ENCODE data around the gene SPINT4.
"Not testable (repeated sequence)": the region's sequence is repeated elsewhere in the genome, so short reads cannot be mapped to it uniquely, and the experiment has no call there.

SPINT4 gene

DNA sequence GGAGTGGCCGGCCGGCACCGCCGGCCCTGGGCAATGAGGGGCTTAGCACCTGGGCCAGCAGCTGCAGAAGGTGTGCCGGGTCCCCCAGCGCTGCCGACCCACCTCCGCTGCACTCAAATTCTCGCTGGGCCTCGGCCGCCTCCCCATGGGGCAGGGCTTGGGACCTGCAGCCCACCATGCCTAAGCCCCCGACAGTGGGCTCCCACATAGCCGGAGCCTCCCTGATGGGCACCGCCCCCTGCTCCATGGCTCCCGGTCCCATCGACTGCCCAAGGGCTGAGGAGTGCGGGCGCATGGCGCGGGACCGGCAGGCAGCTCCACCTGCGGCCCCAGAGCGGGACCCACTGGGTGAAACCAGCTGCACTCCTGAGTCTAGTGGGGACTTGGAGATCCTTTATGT, 13.8 kb downstream of the SPINT4 start:
- DNase-seq (ENCODE audit: low read depth), result no peak
- TF ChIP-seq, protein P1, sequence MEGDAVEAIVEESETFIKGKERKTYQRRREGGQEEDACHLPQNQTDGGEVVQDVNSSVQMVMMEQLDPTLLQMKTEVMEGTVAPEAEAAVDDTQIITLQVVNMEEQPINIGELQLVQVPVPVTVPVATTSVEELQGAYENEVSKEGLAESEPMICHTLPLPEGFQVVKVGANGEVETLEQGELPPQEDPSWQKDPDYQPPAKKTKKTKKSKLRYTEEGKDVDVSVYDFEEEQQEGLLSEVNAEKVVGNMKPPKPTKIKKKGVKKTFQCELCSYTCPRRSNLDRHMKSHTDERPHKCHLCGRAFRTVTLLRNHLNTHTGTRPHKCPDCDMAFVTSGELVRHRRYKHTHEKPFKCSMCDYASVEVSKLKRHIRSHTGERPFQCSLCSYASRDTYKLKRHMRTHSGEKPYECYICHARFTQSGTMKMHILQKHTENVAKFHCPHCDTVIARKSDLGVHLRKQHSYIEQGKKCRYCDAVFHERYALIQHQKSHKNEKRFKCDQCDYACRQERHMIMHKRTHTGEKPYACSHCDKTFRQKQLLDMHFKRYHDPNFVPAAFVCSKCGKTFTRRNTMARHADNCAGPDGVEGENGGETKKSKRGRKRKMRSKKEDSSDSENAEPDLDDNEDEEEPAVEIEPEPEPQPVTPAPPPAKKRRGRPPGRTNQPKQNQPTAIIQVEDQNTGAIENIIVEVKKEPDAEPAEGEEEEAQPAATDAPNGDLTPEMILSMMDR (conservative IDR thresholded peaks at IDR 0.05; ENCODE audit: control insufficient read depth, insufficient read depth, low read depth, low read length), result no peak
- H3K4me3 ChIP-seq (ENCODE audit: control insufficient read depth, low read depth, low read length), result no peak overlapping the region

DNA sequence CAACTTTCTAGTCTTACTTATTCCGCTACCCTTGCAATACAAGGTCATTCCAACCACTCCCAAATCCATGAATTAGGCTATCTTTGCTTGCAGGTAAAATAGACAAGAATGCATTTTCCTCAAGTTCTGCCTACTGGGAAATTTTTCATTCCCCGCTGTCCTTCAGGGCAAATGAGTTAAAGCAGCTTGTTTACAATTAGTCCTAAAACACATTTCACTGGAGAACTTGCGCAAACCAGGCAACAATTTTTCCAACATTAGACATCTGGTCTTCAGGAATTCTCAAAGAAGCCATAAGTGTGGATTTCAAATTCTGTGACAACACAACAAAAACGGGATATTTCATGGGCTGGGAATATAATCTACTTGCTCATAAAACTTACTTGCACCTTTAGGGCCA, 20.4 kb downstream of the SPINT4 start:
- no peak overlapping the region for H3K4me3 ChIP-seq (ENCODE audit: control insufficient read depth, low read depth, low read length)
- TF ChIP-seq, protein P1 (conservative IDR thresholded peaks at IDR 0.05; ENCODE audit: control insufficient read depth, insufficient read depth, low read depth, low read length), result no peak
- DNase-seq (ENCODE audit: low read depth), result no peak

DNA sequence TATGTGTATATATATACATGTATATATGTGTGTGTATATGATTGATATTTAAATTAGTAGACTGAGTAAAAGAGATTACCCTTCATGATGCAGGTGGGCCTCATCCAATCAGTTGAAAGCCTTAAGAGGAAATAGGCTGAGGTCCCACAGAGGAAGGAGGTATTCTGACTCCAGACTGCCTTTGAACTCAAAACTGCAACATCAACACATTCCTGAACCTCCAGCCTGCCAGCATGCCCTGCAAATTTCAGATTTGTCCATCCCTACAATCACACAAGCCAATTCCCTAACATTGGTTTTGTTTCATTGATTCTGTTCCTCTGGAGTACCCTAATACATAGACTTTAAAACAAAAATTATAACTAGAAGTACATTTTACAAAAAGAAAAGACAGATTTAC, 22.9 kb downstream of the SPINT4 start:
- TF ChIP-seq, protein P1 (conservative IDR thresholded peaks at IDR 0.05; ENCODE audit: control insufficient read depth, insufficient read depth, low read depth, low read length), result no peak
- no peak for DNase-seq (ENCODE audit: low read depth)
- H3K4me3 ChIP-seq (ENCODE audit: control insufficient read depth, low read depth, low read length), result no peak overlapping the region

DNA sequence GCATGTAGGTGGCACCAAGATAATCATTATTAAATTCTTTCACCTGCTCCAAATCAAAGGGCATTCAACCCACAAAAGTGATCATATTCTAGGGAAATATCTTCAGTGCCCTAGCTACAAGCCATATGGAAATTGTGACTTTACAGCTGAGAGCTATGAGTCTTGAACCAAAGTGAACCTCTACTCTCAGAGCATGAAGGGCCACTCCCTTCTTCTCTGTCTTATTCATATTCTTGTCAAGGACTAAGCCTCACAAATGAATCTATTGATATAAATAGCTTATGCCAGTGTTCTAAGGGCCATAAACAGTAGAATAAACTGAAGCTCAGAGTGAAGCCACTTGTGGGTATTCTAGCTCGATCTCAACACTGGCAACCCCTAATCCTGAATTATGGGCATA, 29.6 kb downstream of the SPINT4 start:
- DNase-seq (ENCODE audit: low read depth), result no peak
- no peak overlapping the region for H3K4me3 ChIP-seq (ENCODE audit: control insufficient read depth, low read depth, low read length)
- TF ChIP-seq, protein P1 (conservative IDR thresholded peaks at IDR 0.05; ENCODE audit: control insufficient read depth, insufficient read depth, low read depth, low read length), result no peak

DNA sequence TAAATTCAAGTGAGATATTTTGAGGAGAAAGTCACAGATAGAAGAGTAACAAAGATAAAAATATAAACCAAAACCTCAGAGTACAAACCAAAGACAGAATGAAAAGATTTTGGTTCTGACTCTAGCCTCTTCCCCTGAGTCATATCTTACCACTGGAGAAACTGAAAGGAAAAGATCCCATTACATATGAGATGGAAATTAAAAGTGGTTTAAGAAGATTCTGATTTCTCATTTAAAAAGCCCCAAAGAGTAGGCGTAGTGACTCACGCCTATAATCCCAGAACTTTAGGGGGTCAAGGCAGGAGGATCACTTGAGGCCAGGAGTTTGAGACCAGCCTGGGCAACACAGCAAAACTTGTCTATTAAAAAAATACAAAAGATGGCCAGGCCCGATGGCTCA, 30.6 kb downstream of the SPINT4 start:
- TF ChIP-seq, protein P1 (conservative IDR thresholded peaks at IDR 0.05; ENCODE audit: control insufficient read depth, insufficient read depth, low read depth, low read length), result no peak
- H3K4me3 ChIP-seq (ENCODE audit: control insufficient read depth, low read depth, low read length), result no peak overlapping the region
- DNase-seq (ENCODE audit: low read depth), result peak; percentile 64

DNA sequence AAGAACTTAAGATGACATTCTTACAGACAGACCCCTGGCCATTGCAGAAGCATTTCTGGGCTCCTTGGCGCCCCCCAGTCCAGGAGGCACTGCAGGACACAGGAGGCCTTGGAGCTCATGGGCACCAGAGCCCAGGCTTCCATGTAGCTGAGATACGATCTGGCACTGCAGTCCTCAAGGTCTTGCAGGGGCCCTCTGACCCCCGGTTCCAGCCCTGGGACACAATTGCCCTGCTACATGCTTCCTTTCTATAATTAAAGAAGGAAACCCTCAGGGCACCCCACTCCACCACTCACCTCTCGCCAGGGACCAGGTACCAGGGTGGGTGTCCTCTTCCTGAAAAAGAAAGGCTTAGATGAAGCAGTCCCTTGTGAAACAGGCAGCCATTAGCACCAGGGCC, 35.9 kb downstream of the SPINT4 start:
- H3K4me3 ChIP-seq (ENCODE audit: control insufficient read depth, low read depth, low read length), result no peak overlapping the region
- TF ChIP-seq, protein P1 (conservative IDR thresholded peaks at IDR 0.05; ENCODE audit: control insufficient read depth, insufficient read depth, low read depth, low read length), result no peak
- DNase-seq (ENCODE audit: low read depth), result no peak

DNA sequence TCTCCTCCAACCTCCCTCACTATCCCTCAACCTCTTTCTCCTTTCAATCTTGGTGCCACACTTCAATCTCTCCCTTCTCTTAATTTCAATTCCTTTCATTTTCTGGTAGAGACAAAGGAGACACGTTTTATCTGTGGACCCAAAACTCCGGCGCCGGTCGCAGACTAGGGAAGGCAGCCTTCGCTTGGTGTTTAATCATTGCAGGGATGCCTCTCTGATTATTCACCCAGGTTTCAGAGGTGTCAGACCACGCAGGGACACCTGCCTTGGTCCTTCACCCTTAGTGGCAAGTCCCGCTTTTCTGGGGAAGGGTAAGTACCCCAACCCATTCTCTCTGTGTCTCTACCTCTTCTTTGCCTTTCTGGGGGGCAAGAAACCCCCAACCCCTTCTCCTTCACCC, 37.8 kb downstream of the SPINT4 start:
- H3K4me3 ChIP-seq (ENCODE audit: control insufficient read depth, low read depth, low read length), result not testable (repeated sequence)

DNA sequence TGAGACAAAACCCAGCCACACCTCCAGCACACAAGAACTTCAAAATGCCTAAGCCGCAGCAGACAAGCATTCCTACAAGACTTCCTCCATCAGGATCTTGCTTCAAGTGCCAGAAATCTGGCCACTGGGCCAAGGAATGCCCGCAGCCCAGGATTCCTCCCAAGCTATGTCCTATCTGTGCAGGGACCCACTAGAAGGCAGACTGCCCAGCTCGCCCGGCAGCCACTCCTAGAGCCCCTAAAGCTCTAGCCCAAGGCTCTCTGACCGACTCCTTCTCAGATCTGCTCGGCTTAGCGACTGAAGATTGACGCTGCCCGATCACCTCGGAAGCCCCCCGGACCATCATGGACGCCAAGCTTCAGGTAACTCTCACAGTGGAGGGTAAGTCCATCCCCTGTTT, 39.8 kb downstream of the SPINT4 start:
- H3K4me3 ChIP-seq (ENCODE audit: control insufficient read depth, low read depth, low read length); DNase-seq (ENCODE audit: low read depth): not testable (repeated sequence)

More for the DNA sequence above, 37.8 kb downstream of the SPINT4 start:
- DNase-seq (ENCODE audit: low read depth), result not testable (repeated sequence)

DNA sequence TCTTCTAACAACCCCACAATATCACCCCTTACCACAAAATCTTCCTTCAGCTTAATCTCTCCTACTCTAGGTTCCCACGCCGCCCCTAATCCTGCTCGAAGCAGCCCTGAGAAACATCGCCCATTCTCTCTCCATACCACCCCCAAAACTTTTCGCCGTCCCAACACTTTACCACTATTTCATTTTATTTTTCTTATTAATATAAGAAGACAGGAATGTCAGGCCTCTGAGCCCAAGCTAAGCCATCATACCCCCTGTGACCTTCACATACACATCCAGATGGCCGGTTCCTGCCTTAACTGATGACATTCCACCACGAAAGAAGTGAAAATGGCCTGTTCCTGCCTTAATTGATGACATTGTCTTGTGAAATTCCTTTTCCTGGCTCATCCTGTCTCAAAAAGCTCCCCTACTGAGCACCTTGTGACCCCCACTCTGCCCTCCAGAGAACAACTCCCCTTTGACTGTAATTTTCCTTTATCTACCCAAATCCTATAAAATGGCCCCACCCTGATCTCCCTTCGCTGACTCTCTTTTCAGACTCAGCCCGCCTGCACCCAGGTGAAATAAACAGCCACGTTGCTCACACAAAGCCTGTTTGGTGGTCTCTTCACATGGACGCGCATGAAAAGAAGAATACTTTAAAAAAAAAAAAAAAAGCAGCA, 42.6 kb downstream of the SPINT4 start:
- not testable (repeated sequence) for DNase-seq (ENCODE audit: low read depth); H3K4me3 ChIP-seq (ENCODE audit: control insufficient read depth, low read depth, low read length)
